K562 (cell line): Measurements from ENCODE around the gene ALG1L2. TPM values are rescaled to one million over a fixed set of nuclear protein-coding genes. Genes with fewer than 3 reads are reported as not detected.

Source experiments
- ATAC-seq: fragments of 200-7000 bp; cut with Tn5 transposase; 3 replicates; pipeline ENCODE4 v1.9.1; 2020; ENCODE audit warnings: moderate library complexity
- BruUV-seq: library from RNA; stranded (reverse); fragments of 400-500 nt; replicated peaks from 2 replicates; lab custom pipeline; 2021; lab: Mats Ljungman, UMichigan
- CTCF ChIA-PET: fragments of 300-600 bp; formaldehyde crosslinking; extraction: SDS; loops from one replicate; lab custom pipeline; 2021; ENCODE audit warnings: low intra/inter-chr PET ratio; lab: Yijun Ruan, JAX
- POLR2A ChIA-PET: fragments of 300-600, 350-650 bp; sonication (Branson Sonifier 250); formaldehyde crosslinking; extraction: SDS; loops from one replicate; lab custom pipeline; 2021; ENCODE audit warnings: antibody characterized with exemption, inconsistent platforms; lab: Yijun Ruan, JAX
- DNase-seq, 4 experiments: peaks; one replicate each; pipeline versions ENCODE4 v3.0.0 to v3.0.0-alpha.2; 2011 to 2018; ENCODE audit warnings: low spot score in 3 of 4, mixed read lengths in 3 of 4; ENCODE audit errors: extremely low read depth in 1 of 4
- FAIRE-seq: peaks from 2 replicates; lab custom pipeline; 2011; peaks lifted over from hg19 to GRCh38; lab: Jason Lieb, UNC
- H2AFZ ChIP-seq: 2 replicates; pipeline ENCODE4 v1.6.0; 2011; ENCODE audit warnings: low read depth, low read length, control low read depth, inconsistent platforms
- H3K27ac ChIP-seq: fragments of 200-600 bp; 3 replicates; pipeline ENCODE4 v1.8.0; 2011; ENCODE audit warnings: low read depth, mild to moderate bottlenecking, control low read depth, inconsistent platforms, low read length, moderate library complexity, mixed read lengths; ENCODE audit errors: extremely low read depth
- H3K27me3 ChIP-seq, 2 experiments: fragments of 300-600 bp in 1 of 2; 2 replicates in 1 of 2; 3 replicates in 1 of 2; pipeline versions ENCODE4 v1.6.0 to v1.8.0; 2011; ENCODE audit warnings: inconsistent platforms in 2 of 2, low read length in 2 of 2, mild to moderate bottlenecking in 1 of 2, mixed read lengths in 1 of 2, moderate library complexity in 1 of 2; ENCODE audit not compliant: control insufficient read depth in 2 of 2, insufficient read depth in 2 of 2
- H3K36me3 ChIP-seq: fragments of 300-600 bp; 3 replicates; pipeline ENCODE4 v1.8.0; 2011; ENCODE audit warnings: mild to moderate bottlenecking, low read length, inconsistent platforms; ENCODE audit not compliant: control insufficient read depth, insufficient read depth
- H3K4me1 ChIP-seq, 2 experiments: fragments of 200-600 bp in 1 of 2; replicated peaks in 1 of 2; 2 replicates in 1 of 2; 3 replicates in 1 of 2; pipeline versions ENCODE4 v1.5.1 to v1.8.0; 2011; ENCODE audit warnings: inconsistent platforms in 2 of 2, low read length in 2 of 2, mild to moderate bottlenecking in 1 of 2, mixed read lengths in 1 of 2, moderate library complexity in 1 of 2; ENCODE audit not compliant: control insufficient read depth in 2 of 2, insufficient read depth in 2 of 2
- H3K4me2 ChIP-seq: 2 replicates; pipeline ENCODE4 v1.6.1; 2011; ENCODE audit warnings: low read length, control low read depth, inconsistent platforms, mixed read lengths; ENCODE audit not compliant: insufficient read depth
- H3K4me3 ChIP-seq: fragments of 200-600 bp; sonication (generic), shearing (Covaris generic); 2 replicates; pipeline ENCODE4 v1.5.1; 2016; ENCODE audit warnings: control low read depth, inconsistent platforms
- H3K79me2 ChIP-seq: fragments of 200-600 bp; 3 replicates; pipeline ENCODE4 v1.8.0; 2011; ENCODE audit warnings: low read length, inconsistent platforms; ENCODE audit not compliant: control insufficient read depth, insufficient read depth
- H3K9ac ChIP-seq, 2 experiments: 2 replicates each; pipeline versions ENCODE4 v1.6.0 to v1.6.1; 2011; ENCODE audit warnings: low read depth in 2 of 2, low read length in 2 of 2, control low read depth in 1 of 2, inconsistent platforms in 1 of 2, mild to moderate bottlenecking in 1 of 2, mixed read lengths in 1 of 2; ENCODE audit not compliant: insufficient read depth in 1 of 2
- H3K9me1 ChIP-seq: one replicate; pipeline ENCODE4 v1.6.0; 2011; ENCODE audit warnings: inconsistent platforms, mild to moderate bottlenecking, low read length, moderate library complexity; ENCODE audit not compliant: control insufficient read depth, insufficient read depth
- H3K9me3 ChIP-seq: replicated peaks from 2 replicates; pipeline ENCODE4 v1.5.1; 2011; ENCODE audit warnings: low read depth, low read length, inconsistent platforms; ENCODE audit not compliant: control insufficient read depth, insufficient read depth
- H4K20me1 ChIP-seq: replicated peaks from 2 replicates; pipeline ENCODE4 v1.6.1; 2011; ENCODE audit warnings: low read length, inconsistent platforms, mixed read lengths; ENCODE audit not compliant: control insufficient read depth, insufficient read depth
- BCOR ChIP-seq: fragments of 450-650 bp; IDR thresholded peaks from 2 replicates; pipeline ENCODE4 v1.6.1; 2016
- EGR1 ChIP-seq: fragments of 450-650 bp; conservative IDR thresholded peaks from 2 replicates; pipeline ENCODE4 v1.6.1; 2017; ENCODE audit warnings: mild to moderate bottlenecking
- ETV6 ChIP-seq, 3 experiments: fragments of 150-350 bp in 1 of 3; sonication (generic) in 1 of 3; formaldehyde crosslinking in 1 of 3; IDR thresholded peaks; 2 replicates each; pipeline versions ENCODE4 v1.6.1 to v1.8.0; 2014 to 2022; ENCODE audit warnings: borderline replicate concordance in 2 of 3, low read depth in 2 of 3, antibody characterized with exemption in 1 of 3, low read length in 1 of 3, mild to moderate bottlenecking in 1 of 3, missing genetic modification reagents in 1 of 3
- FOXA3 ChIP-seq, 2 experiments: fragments of 450-650 bp in 1 of 2; sonication (generic) in 1 of 2; formaldehyde crosslinking; IDR thresholded peaks in 1 of 2; conservative IDR thresholded peaks in 1 of 2; 2 replicates each; pipeline versions ENCODE4 v1.4.0 to v1.8.0; 2020 to 2022; ENCODE audit warnings: mild to moderate bottlenecking in 2 of 2, missing genetic modification reagents in 1 of 2
- SMC3 ChIP-seq: conservative IDR thresholded peaks from 2 replicates; pipeline ENCODE4 v1.6.1; 2011; ENCODE audit warnings: low read depth, low read length, improper control_type of control experiment; ENCODE audit not compliant: insufficient read depth
- TGIF2 ChIP-seq: sonication (generic); formaldehyde crosslinking; IDR thresholded peaks from 2 replicates; pipeline ENCODE4 v1.8.1; 2022; ENCODE audit warnings: mild to moderate bottlenecking, missing genetic modification reagents, moderate library complexity
- ZNF785 ChIP-seq: fragments of 250-450 bp; sonication (Bioruptor Pico); IDR thresholded peaks from 2 replicates; pipeline ENCODE4 v1.4.0; 2020; ENCODE audit warnings: mild to moderate bottlenecking
- ZSCAN29 ChIP-seq: fragments of 450-650 bp; IDR thresholded peaks from 2 replicates; pipeline ENCODE4 v1.6.1; 2017
- whole genome bisulfite sequencing: fragments of 100-300 bp; shearing (Covaris generic); methylation state at CpG from one replicate; pipeline ENCODE4 v1.1.6; 2016; ENCODE audit warnings: low coverage, mixed read lengths; ENCODE audit not compliant: insufficient coverage; ENCODE audit errors: missing lambda C conversion rate; 5-methylcytosine and 5-hydroxymethylcytosine counted together
- in situ Hi-C: fragments of 300-500 bp; cut with MboI; formaldehyde crosslinking; loops from 4 replicates; pipeline ENCODE4 v1.15.0; 2018; ENCODE audit warnings: inconsistent platforms, mixed read lengths
- intact Hi-C: fragments of 100-400 bp; cut with micrococcal nuclease; formaldehyde crosslinking; loops from 2 replicates; pipeline ENCODE4 v1.14.2; 2022
- polyA plus RNA-seq, 8 experiments: library from polyadenylated mRNA; depleted of rRNA in 4 of 8; stranded (reverse) in 5 of 8; unstranded in 3 of 8; fragments of >200 nt; fragmentation: Nextera tagmentation in 2 of 8; fragmentation: Illumina TruSeq in 1 of 8; extraction: Ambion mirVana in 2 of 8; extraction: Trizol in 1 of 8; gene quantifications; 2 replicates each; pipeline versions ENCODE4 v1.2.1 to v1.2.3, GENCODE V29; 2011 to 2014; ENCODE audit warnings: inconsistent platforms in 1 of 8, missing spikeins in 1 of 8
- total RNA-seq, 7 experiments: library from RNA; depleted of rRNA in 6 of 7; stranded (reverse); fragments of >200 nt in 6 of 7; fragmentation: Illumina TruSeq in 2 of 7; extraction: Trizol in 2 of 7; gene quantifications; 2 replicates each; pipeline versions ENCODE4 v1.2.1 to v1.2.3, GENCODE V29; 2011 to 2021; ENCODE audit warnings: low replicate concordance in 1 of 7
- TF ChIP-seq, protein P1 (sequence below): fragments of 250-450 bp; sonication (Bioruptor Pico); IDR thresholded peaks from 2 replicates; pipeline ENCODE4 v1.8.0; 2022; ENCODE audit warnings: inconsistent platforms
- TF ChIP-seq, protein P2 (sequence below): fragments of 450-650 bp; IDR thresholded peaks from 2 replicates; pipeline ENCODE4 v1.6.1; 2016; ENCODE audit warnings: mild to moderate bottlenecking, moderate library complexity

The ALG1L2 gene
- total and polyA plus RNA-seq, 9 of the 15 experiments (the other 6 are each of a cell fraction or from before 2014, with no cell fraction given): 0.10 to 1.1 (median 0.33) TPM; not detected in 2

DNA sequence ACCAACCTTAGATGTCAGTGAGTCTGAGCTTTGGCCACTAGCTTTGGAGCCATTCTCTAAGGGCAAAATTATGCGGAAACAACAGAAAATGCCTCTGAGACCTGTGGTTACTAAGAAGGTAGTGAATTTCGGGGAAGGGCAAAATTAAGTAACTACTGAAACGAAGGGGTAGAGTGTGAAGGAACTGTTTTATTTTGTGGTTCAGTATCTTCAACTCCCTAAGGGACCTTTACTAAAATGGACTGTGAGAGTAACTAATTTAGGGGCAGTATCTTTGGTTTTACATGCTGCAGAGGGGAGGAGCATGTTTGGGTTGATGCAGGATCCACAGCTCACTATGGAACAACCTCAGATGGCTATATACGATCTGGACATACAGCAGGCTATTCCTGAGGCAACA is 8.0 kb upstream of the ALG1L2 start:
- H3K36me3 ChIP-seq: no peaks in the 10 kb centered on the region
- 0% methylated on average over 4 of the region's 4 CpGs for WGBS
- FAIRE-seq: no peak
- BruUV-seq: no TSS peak
- no peaks in the 10 kb centered on the region for H3K4me1 ChIP-seq
- no peaks in the 10 kb centered on the region for H3K79me2 ChIP-seq
- H3K27ac ChIP-seq: no peak overlapping the region
- no peaks in the 10 kb centered on the region for H3K9me3 ChIP-seq
- intact Hi-C loops: no loop called here
- H3K4me2 ChIP-seq: no peak overlapping the region
- no peak for ATAC-seq
- no peaks in the 10 kb centered on the region for H3K9me1 ChIP-seq
- DNase-seq: no peak
- H3K27me3 ChIP-seq: peaks cover 0 to 5% of the 10 kb centered on the region in 2 experiments; a peak in 2 of 5 replicates
- CTCF ChIA-PET: no interaction called here
- in situ Hi-C loops: no loop called here
- POLR2A ChIA-PET: no interaction called here
- no peaks in the 10 kb centered on the region for H4K20me1 ChIP-seq
- H3K4me3 ChIP-seq: no peak overlapping the region
- H3K9ac ChIP-seq: no peak overlapping the region
- no peak overlapping the region for H2AFZ ChIP-seq
- TF ChIP-seq FOXA3 (CRISPR knock-in tag; conservative IDR thresholded peaks at IDR 0.05 in 1 of 2, IDR thresholded peaks at IDR 0.05 in 1 of 2): no peak
- TF ChIP-seq, protein P1, sequence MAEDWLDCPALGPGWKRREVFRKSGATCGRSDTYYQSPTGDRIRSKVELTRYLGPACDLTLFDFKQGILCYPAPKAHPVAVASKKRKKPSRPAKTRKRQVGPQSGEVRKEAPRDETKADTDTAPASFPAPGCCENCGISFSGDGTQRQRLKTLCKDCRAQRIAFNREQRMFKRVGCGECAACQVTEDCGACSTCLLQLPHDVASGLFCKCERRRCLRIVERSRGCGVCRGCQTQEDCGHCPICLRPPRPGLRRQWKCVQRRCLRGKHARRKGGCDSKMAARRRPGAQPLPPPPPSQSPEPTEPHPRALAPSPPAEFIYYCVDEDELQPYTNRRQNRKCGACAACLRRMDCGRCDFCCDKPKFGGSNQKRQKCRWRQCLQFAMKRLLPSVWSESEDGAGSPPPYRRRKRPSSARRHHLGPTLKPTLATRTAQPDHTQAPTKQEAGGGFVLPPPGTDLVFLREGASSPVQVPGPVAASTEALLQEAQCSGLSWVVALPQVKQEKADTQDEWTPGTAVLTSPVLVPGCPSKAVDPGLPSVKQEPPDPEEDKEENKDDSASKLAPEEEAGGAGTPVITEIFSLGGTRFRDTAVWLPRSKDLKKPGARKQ (CRISPR knock-in tag): no peak
- no peak for TF ChIP-seq ZNF785 (CRISPR knock-in tag)
- no peak for TF ChIP-seq SMC3
- no peak for TF ChIP-seq ETV6 (IDR thresholded peaks at IDR 0.05; ENCODE audit: borderline replicate concordance in 1 of 2, low read depth in 2 of 2, low read length in 1 of 2)
- no peak for TF ChIP-seq ETV6 (CRISPR knock-in tag; IDR thresholded peaks at IDR 0.05; ENCODE audit: borderline replicate concordance)
- TF ChIP-seq TGIF2 (CRISPR knock-in tag): no peak
- no peak for TF ChIP-seq BCOR
- TF ChIP-seq, protein P2, sequence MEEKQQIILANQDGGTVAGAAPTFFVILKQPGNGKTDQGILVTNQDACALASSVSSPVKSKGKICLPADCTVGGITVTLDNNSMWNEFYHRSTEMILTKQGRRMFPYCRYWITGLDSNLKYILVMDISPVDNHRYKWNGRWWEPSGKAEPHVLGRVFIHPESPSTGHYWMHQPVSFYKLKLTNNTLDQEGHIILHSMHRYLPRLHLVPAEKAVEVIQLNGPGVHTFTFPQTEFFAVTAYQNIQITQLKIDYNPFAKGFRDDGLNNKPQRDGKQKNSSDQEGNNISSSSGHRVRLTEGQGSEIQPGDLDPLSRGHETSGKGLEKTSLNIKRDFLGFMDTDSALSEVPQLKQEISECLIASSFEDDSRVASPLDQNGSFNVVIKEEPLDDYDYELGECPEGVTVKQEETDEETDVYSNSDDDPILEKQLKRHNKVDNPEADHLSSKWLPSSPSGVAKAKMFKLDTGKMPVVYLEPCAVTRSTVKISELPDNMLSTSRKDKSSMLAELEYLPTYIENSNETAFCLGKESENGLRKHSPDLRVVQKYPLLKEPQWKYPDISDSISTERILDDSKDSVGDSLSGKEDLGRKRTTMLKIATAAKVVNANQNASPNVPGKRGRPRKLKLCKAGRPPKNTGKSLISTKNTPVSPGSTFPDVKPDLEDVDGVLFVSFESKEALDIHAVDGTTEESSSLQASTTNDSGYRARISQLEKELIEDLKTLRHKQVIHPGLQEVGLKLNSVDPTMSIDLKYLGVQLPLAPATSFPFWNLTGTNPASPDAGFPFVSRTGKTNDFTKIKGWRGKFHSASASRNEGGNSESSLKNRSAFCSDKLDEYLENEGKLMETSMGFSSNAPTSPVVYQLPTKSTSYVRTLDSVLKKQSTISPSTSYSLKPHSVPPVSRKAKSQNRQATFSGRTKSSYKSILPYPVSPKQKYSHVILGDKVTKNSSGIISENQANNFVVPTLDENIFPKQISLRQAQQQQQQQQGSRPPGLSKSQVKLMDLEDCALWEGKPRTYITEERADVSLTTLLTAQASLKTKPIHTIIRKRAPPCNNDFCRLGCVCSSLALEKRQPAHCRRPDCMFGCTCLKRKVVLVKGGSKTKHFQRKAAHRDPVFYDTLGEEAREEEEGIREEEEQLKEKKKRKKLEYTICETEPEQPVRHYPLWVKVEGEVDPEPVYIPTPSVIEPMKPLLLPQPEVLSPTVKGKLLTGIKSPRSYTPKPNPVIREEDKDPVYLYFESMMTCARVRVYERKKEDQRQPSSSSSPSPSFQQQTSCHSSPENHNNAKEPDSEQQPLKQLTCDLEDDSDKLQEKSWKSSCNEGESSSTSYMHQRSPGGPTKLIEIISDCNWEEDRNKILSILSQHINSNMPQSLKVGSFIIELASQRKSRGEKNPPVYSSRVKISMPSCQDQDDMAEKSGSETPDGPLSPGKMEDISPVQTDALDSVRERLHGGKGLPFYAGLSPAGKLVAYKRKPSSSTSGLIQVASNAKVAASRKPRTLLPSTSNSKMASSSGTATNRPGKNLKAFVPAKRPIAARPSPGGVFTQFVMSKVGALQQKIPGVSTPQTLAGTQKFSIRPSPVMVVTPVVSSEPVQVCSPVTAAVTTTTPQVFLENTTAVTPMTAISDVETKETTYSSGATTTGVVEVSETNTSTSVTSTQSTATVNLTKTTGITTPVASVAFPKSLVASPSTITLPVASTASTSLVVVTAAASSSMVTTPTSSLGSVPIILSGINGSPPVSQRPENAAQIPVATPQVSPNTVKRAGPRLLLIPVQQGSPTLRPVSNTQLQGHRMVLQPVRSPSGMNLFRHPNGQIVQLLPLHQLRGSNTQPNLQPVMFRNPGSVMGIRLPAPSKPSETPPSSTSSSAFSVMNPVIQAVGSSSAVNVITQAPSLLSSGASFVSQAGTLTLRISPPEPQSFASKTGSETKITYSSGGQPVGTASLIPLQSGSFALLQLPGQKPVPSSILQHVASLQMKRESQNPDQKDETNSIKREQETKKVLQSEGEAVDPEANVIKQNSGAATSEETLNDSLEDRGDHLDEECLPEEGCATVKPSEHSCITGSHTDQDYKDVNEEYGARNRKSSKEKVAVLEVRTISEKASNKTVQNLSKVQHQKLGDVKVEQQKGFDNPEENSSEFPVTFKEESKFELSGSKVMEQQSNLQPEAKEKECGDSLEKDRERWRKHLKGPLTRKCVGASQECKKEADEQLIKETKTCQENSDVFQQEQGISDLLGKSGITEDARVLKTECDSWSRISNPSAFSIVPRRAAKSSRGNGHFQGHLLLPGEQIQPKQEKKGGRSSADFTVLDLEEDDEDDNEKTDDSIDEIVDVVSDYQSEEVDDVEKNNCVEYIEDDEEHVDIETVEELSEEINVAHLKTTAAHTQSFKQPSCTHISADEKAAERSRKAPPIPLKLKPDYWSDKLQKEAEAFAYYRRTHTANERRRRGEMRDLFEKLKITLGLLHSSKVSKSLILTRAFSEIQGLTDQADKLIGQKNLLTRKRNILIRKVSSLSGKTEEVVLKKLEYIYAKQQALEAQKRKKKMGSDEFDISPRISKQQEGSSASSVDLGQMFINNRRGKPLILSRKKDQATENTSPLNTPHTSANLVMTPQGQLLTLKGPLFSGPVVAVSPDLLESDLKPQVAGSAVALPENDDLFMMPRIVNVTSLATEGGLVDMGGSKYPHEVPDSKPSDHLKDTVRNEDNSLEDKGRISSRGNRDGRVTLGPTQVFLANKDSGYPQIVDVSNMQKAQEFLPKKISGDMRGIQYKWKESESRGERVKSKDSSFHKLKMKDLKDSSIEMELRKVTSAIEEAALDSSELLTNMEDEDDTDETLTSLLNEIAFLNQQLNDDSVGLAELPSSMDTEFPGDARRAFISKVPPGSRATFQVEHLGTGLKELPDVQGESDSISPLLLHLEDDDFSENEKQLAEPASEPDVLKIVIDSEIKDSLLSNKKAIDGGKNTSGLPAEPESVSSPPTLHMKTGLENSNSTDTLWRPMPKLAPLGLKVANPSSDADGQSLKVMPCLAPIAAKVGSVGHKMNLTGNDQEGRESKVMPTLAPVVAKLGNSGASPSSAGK: no peak
- TF ChIP-seq EGR1: no peak
- TF ChIP-seq ZSCAN29: no peak
